HG03442 (cell line): Measurements from ENCODE around the gene ARHGAP19.
"Not testable (repeated sequence)": the region's sequence is repeated elsewhere in the genome, so short reads cannot be mapped to it uniquely, and the experiment has no call there.

Source experiments
- ATAC-seq: cut with Tn5 transposase; IDR thresholded peaks from one replicate; pipeline ENCODE4 v1.9.1; 2021; ENCODE audit warnings: mild to moderate bottlenecking, moderate library complexity; ENCODE audit not compliant: unreplicated experiment

Gene ARHGAP19

DNA sequence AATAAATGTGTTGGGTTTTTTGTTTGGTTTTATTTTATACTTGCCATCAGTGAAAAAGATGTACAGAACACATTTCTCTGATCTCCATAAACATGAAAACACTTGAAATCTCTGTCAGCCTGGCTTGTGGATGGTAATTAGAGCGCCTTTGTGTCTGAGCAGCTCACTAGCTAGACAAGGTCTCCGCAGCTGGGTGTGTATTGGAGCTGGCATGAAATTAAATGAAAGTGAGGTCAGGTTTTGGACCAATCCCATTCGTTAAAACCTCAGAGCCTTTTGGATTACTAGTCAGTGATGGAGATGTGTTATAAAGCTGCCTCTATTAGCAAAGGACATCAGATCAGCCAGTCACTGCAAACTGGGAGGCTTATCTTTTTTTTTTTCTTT, 29.4 kb upstream of the ARHGAP19 start:
- no peak for ATAC-seq

DNA sequence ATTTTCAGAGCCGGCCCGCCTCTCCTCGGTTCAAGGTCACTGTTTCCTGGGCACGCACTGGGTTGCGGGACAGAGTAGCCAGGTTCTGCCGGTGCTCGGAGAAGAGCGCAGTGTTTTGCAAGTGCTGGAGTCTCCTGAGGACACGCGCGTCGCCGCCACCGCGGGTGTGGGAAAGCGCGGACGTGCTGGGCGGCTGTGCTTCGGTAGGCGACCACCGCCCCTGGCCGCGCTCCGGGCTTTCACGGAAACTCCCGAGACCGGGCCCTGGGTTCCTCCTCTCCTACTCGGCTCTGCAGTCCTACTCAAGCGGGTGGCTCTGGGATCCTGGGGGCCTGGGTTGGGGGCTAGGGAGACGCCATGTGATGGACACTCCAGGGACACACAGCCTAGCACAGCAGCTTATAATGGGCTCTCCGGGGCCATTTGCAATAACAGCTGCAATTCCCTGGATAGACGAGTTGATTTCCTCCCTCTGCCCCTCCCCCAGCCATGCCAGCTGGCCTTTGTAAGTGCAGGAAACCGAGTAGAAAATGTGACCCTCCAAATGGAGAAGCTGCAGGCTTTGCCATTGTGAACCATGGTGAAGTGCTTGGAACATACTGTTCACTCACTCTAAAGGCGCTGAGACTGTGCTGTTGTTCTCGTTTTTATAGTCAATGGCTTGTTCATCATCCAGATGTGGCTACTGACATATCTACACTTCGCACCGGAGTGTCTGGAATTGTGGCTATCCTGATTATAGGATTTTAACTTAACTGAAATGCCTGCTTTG, 28.8 kb upstream of the ARHGAP19 start:
- ATAC-seq = no peak

GRCh38 chr10:97320480-97321031, 28.1 kb upstream of the ARHGAP19 start:
- ATAC-seq = no peak

- ATAC-seq = peak; percentile 22
These were observed 27.4 kb upstream of the ARHGAP19 start for GRCh38 chr10:97319671-97320479.

GRCh38 chr10:97318772-97319651, 26.6 kb upstream of the ARHGAP19 start, which contains the start of gene FRAT1:
FRAT1 (plus strand) TSS chr10:97319271; CDS start chr10:97319454, 183 bp downstream.
- ATAC-seq = peak; percentile 80

GRCh38 chr10:97314671-97315070, 22.2 kb upstream of the ARHGAP19 start:
- ATAC-seq = no peak

DNA sequence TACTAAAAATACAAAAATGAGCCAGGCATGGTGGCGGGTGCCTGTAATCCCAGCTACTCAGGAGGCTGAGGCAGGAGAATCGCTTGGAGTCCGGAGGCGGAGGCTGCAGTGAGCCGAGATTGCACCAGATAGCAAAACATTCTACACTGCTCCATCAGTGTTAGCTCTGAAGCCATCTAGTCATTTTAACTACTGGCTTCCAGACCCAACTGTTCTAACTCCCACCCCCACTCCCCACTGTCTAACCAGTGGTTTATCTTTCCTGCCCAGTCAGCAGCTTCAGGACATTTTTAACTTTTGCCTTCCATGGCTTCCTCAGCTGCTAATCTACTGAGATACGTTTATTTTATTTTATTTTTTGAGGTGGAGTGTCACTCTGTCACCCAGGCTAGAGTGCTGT, 20.5 kb upstream of the ARHGAP19 start:
- ATAC-seq = no peak

GRCh38 chr10:97311111-97311626, 18.7 kb upstream of the ARHGAP19 start:
- ATAC-seq = no peak

GRCh38 chr10:97307866-97308780, 15.7 kb upstream of the ARHGAP19 start:
- ATAC-seq = no peak

GRCh38 chr10:97307441-97307840, 15.0 kb upstream of the ARHGAP19 start:
- no peak for ATAC-seq

- no peak for ATAC-seq
These were observed 9.8 kb upstream of the ARHGAP19 start for GRCh38 chr10:97302088-97302791.

GRCh38 chr10:97300980-97301379, 8.5 kb upstream of the ARHGAP19 start:
- ATAC-seq = no peak

GRCh38 chr10:97298223-97298571, 5.8 kb upstream of the ARHGAP19 start:
- no peak for ATAC-seq

DNA sequence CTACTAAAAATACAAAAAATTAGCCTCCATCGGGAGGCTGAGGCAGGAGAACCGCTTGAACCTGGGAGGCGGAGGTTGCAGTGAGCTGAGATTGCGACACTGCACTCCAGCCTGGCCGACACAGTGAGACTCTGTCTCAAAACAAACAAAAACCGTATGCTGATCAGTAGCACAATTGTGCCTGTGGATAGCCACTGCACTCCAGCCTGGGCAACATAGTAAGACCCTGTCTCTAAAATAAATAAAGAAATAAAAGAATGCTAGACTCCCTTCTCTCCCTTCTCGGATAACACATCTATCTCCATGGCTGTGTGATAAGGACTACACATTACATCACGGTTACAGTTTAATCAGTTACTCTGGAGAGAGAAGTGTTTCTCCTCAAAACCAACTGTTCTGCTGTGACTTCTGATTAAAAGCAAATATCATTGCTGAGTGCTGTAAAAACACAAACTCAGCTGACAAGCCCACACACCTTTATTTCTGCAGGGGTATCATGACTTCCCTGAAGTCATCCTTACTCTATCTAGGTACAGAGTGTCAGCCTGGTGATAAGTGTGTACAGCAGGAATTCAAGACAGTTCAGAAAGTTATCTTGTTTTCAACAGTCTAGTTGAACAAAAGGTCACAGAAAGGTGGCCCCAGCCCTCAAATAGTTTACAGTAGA, 5.3 kb upstream of the ARHGAP19 start:
- ATAC-seq = no peak

DNA sequence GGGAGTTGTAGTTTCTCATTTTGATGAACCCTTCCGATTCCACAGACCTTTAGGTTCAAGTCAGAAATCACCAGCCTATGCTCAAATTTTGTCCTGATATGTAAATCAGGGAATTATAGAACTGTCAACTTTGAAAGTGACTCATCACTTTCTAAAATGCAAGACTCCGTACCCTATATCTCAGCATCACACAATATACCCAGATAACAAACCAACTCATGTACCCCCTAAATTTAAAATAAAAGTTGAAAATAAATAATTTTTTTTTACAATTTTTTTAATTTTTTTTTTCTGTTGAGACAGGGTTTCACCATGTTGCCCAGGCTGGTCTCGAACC, 393 bp upstream of the ARHGAP19 start:
- no peak for ATAC-seq

GRCh38 chr10:97291357-97292096, 910 bp downstream of the ARHGAP19 start:
- no peak for ATAC-seq

GRCh38 chr10:97290576-97291356, 1.7 kb downstream of the ARHGAP19 start:
- not testable (repeated sequence) for ATAC-seq
